SK-N-SH (cell line): ENCODE measurements around the gene SNX20. TPM values are rescaled to one million over a fixed set of nuclear protein-coding genes. Genes with fewer than 3 reads are reported as not detected.

Experiments
- CTCF ChIA-PET: fragments of 300-600, 350-600 bp; formaldehyde crosslinking; extraction: SDS; loops from one replicate; lab custom pipeline; 2021; lab: Yijun Ruan, JAX
- POLR2A ChIA-PET: fragments of 350-600 bp; sonication (Branson Sonifier 250); formaldehyde crosslinking; extraction: SDS; loops from one replicate; lab custom pipeline; 2020; ENCODE audit warnings: antibody characterized with exemption, inconsistent platforms; lab: Yijun Ruan, JAX
- DNase-seq: peaks from one replicate; pipeline ENCODE4 v3.0.0; 2012
- H2AFZ ChIP-seq: fragments of 200-600 bp; sonication (generic); 2 replicates; pipeline ENCODE4 v1.8.1; 2016; ENCODE audit warnings: antibody characterized with exemption, mild to moderate bottlenecking, low read depth
- H3F3A ChIP-seq: fragments of 200-600 bp; sonication (generic); replicated peaks from 2 replicates; pipeline ENCODE3; 2016; ENCODE audit warnings: antibody characterized with exemption, mild to moderate bottlenecking; ENCODE audit not compliant: insufficient read depth
- H3K27ac ChIP-seq, 2 experiments: fragments of 200-500 bp in 1 of 2; fragments of 200-600 bp in 1 of 2; sonication (Bioruptor generic) in 1 of 2; sonication (generic), shearing (Covaris generic) in 1 of 2; 2 replicates each; pipeline versions ENCODE4 v1.5.1 to v1.6.1; 2014 to 2016; ENCODE audit warnings: low read depth in 2 of 2, inconsistent platforms in 1 of 2, low read length in 1 of 2, mild to moderate bottlenecking in 1 of 2, mixed read lengths in 1 of 2
- H3K27me3 ChIP-seq: fragments of 200-600 bp; sonication (generic), shearing (Covaris generic); 2 replicates; pipeline ENCODE4 v1.6.1; 2016; ENCODE audit warnings: mixed run types; ENCODE audit not compliant: insufficient read depth
- H3K36me3 ChIP-seq, 2 experiments: fragments of 200-500 bp in 1 of 2; fragments of 200-600 bp in 1 of 2; sonication (Bioruptor generic) in 1 of 2; sonication (generic) in 1 of 2; replicated peaks in 1 of 2; 2 replicates each; pipeline versions ENCODE3 to v1.5.1; 2014 to 2016; ENCODE audit warnings: low read length in 1 of 2, mild to moderate bottlenecking in 1 of 2; ENCODE audit not compliant: insufficient read depth in 2 of 2, control insufficient read depth in 1 of 2
- H3K4me1 ChIP-seq, 2 experiments: fragments of 200-500 bp in 1 of 2; fragments of 200-600 bp in 1 of 2; sonication (Bioruptor generic) in 1 of 2; sonication (generic), shearing (Covaris generic) in 1 of 2; 2 replicates each; pipeline versions ENCODE4 v1.5.1 to v1.6.1; 2014 to 2016; ENCODE audit warnings: low read depth in 1 of 2, low read length in 1 of 2, mixed run types in 1 of 2; ENCODE audit not compliant: insufficient read depth in 2 of 2, control insufficient read depth in 1 of 2
- H3K4me2 ChIP-seq: fragments of 200-600 bp; sonication (generic), shearing (Covaris generic); 2 replicates; pipeline ENCODE4 v1.6.1; 2017; ENCODE audit warnings: mixed run types
- H3K4me3 ChIP-seq, 2 experiments: fragments of 200-500 bp in 1 of 2; fragments of 200-600 bp in 1 of 2; sonication (Bioruptor generic) in 1 of 2; sonication (generic), shearing (Covaris generic) in 1 of 2; 2 replicates each; pipeline versions ENCODE4 v1.5.1 to v1.8.1; 2014 to 2016; ENCODE audit warnings: low read depth in 2 of 2, inconsistent platforms in 1 of 2, low read length in 1 of 2, mild to moderate bottlenecking in 1 of 2, mixed read lengths in 1 of 2, moderate library complexity in 1 of 2
- H3K79me2 ChIP-seq: fragments of 200-600 bp; sonication (generic); 2 replicates; pipeline ENCODE4 v1.8.1; 2017; ENCODE audit warnings: mild to moderate bottlenecking; ENCODE audit not compliant: insufficient read depth
- H3K9ac ChIP-seq: fragments of 200-600 bp; sonication (generic); 2 replicates; pipeline ENCODE4 v1.6.1; 2017; ENCODE audit warnings: mixed run types
- H3K9me2 ChIP-seq: fragments of 200-600 bp; sonication (generic); 2 replicates; pipeline ENCODE4 v1.6.1; 2017; ENCODE audit warnings: mixed run types
- H3K9me3 ChIP-seq: fragments of 200-600 bp; sonication (generic); 2 replicates; pipeline ENCODE4 v1.6.1; 2017; ENCODE audit warnings: mixed run types, mild to moderate bottlenecking, moderate library complexity
- H4K20me1 ChIP-seq: fragments of 200-600 bp; sonication (generic); 2 replicates; pipeline ENCODE4 v1.6.1; 2017; ENCODE audit warnings: mild to moderate bottlenecking, mixed run types; ENCODE audit not compliant: insufficient read depth
- CHD2 ChIP-seq: fragments of 150-350 bp; IDR thresholded peaks from 2 replicates; pipeline ENCODE4 v1.6.1; 2018; ENCODE audit warnings: low read length; ENCODE audit not compliant: partially characterized antibody
- CTCF ChIP-seq: fragments of 200-600 bp; sonication (generic); IDR thresholded peaks from 2 replicates; pipeline ENCODE4 v1.6.1; 2017; ENCODE audit warnings: antibody characterized with exemption, mild to moderate bottlenecking, moderate library complexity
- ELF1 ChIP-seq: IDR thresholded peaks from 2 replicates; pipeline ENCODE4 v1.4.0; 2012
- EP300 ChIP-seq, 2 experiments: IDR thresholded peaks; 2 replicates each; pipeline versions ENCODE4 v1.4.0 to v1.6.1; 2012; ENCODE audit warnings: borderline replicate concordance in 1 of 2, low read depth in 1 of 2, low read length in 1 of 2
- EZH2phosphoT487 ChIP-seq: fragments of 200-600 bp; sonication (generic); IDR thresholded peaks from 2 replicates; pipeline ENCODE4 v1.6.1; 2017; ENCODE audit warnings: low read depth, mixed run types, mild to moderate bottlenecking, antibody characterized with exemption, moderate library complexity, borderline replicate concordance
- FOSL2 ChIP-seq: IDR thresholded peaks from 2 replicates; pipeline ENCODE4 v1.4.0; 2012; ENCODE audit warnings: low read depth, mild to moderate bottlenecking, moderate library complexity, borderline replicate concordance
- FOXJ3 ChIP-seq: sonication (generic); formaldehyde crosslinking; IDR thresholded peaks from 2 replicates; pipeline ENCODE4 v1.5.1; 2020; ENCODE audit warnings: mild to moderate bottlenecking, missing genetic modification reagents
- FOXM1 ChIP-seq: IDR thresholded peaks from 2 replicates; pipeline ENCODE4 v1.4.0; 2012; ENCODE audit warnings: low read depth, mild to moderate bottlenecking
- GABPA ChIP-seq: IDR thresholded peaks from 2 replicates; pipeline ENCODE4 v1.4.0; 2012; ENCODE audit warnings: low read depth, mild to moderate bottlenecking
- JUND ChIP-seq: IDR thresholded peaks from 2 replicates; pipeline ENCODE4 v1.4.0; 2012
- MAX ChIP-seq: IDR thresholded peaks from 2 replicates; pipeline ENCODE4 v1.4.0; 2012; ENCODE audit warnings: low read depth
- MEF2A ChIP-seq: IDR thresholded peaks from 2 replicates; pipeline ENCODE4 v1.4.0; 2012; ENCODE audit warnings: low read depth, borderline replicate concordance
- MXI1 ChIP-seq: IDR thresholded peaks from 2 replicates; pipeline ENCODE4 v1.6.1; 2012; ENCODE audit warnings: mild to moderate bottlenecking, low read depth, low read length, improper control_type of control experiment
- NFIC ChIP-seq: IDR thresholded peaks from 2 replicates; pipeline ENCODE4 v1.4.0; 2012; ENCODE audit warnings: borderline replicate concordance
- NRF1 ChIP-seq: IDR thresholded peaks from 2 replicates; pipeline ENCODE4 v1.6.1; 2012; ENCODE audit warnings: low read depth, mild to moderate bottlenecking, low read length
- PBX3 ChIP-seq: IDR thresholded peaks from 2 replicates; pipeline ENCODE4; 2012
- RAD21 ChIP-seq: IDR thresholded peaks from 2 replicates; pipeline ENCODE4 v1.6.1; 2012; ENCODE audit warnings: mild to moderate bottlenecking, low read length
- RCOR1 ChIP-seq: fragments of 150-350 bp; IDR thresholded peaks from 2 replicates; pipeline ENCODE4 v1.6.1; 2017; ENCODE audit warnings: antibody characterized with exemption, low read length
- RXRA ChIP-seq: IDR thresholded peaks from 2 replicates; pipeline ENCODE4 v1.4.0; 2012; ENCODE audit warnings: low read depth, mild to moderate bottlenecking, borderline replicate concordance
- SMC3 ChIP-seq: IDR thresholded peaks from 2 replicates; pipeline ENCODE4 v1.6.1; 2012; ENCODE audit warnings: low read depth, low read length, improper control_type of control experiment
- TAF1 ChIP-seq: IDR thresholded peaks from 2 replicates; pipeline ENCODE4 v1.6.1; 2012; ENCODE audit warnings: low read depth, mild to moderate bottlenecking, low read length, moderate library complexity, borderline replicate concordance
- TCF12 ChIP-seq: IDR thresholded peaks from 2 replicates; pipeline ENCODE4 v1.4.0; 2012
- TEAD4 ChIP-seq: IDR thresholded peaks from 2 replicates; pipeline ENCODE4 v1.4.0; 2012; ENCODE audit warnings: mild to moderate bottlenecking, borderline replicate concordance; ENCODE audit not compliant: insufficient read depth
- USF1 ChIP-seq: IDR thresholded peaks from 2 replicates; pipeline ENCODE4 v1.4.0; 2012; ENCODE audit warnings: low read depth, borderline replicate concordance
- YY1 ChIP-seq: IDR thresholded peaks from 2 replicates; pipeline ENCODE4 v1.4.0; 2012; ENCODE audit warnings: low read depth, mild to moderate bottlenecking
- WGBS: methylation state at CpG from one replicate; pipeline ENCODE4 v1.1.6; 2017; ENCODE audit warnings: low lambda C conversion rate; 5-methylcytosine and 5-hydroxymethylcytosine counted together
- polyA plus RNA-seq, 3 experiments: library from polyadenylated mRNA; depleted of rRNA; stranded (reverse); fragments of >200 nt; gene quantifications; 2 replicates each; pipeline ENCODE4 v1.2.3, GENCODE V29; 2012

Gene SNX20
- polyA plus RNA-seq, 1 of the 3 experiments (the other 2 are of a cell fraction): not detected

- Histone ChIP-seq H3K4me2 (no peak overlapping the region), H3K9me3 (no peaks in the 10 kb centered on the region), H3F3A (no peaks in the 10 kb centered on the region), H2AFZ (no peak overlapping the region), H3K4me1 (no peaks in the 10 kb centered on the region; a peak in 1 of 4 replicates)
- CTCF ChIA-PET: interaction anchor here (1.2 kb wide), 1 partner anchor 117 kb away, joined by 3 read pairs; no protein-coding TSS in a partner anchor
- TF ChIP-seq USF1: no peak
- no peak for TF ChIP-seq MAX
- no peak for TF ChIP-seq TAF1
- no peak for TF ChIP-seq NRF1
- TF ChIP-seq TEAD4: no peak
- no peak for TF ChIP-seq RAD21
- no peak for TF ChIP-seq NFIC
- no peak for TF ChIP-seq MXI1
- TF ChIP-seq ELF1: no peak
- no peak for TF ChIP-seq RCOR1
- no peak for TF ChIP-seq SMC3
- no peak for TF ChIP-seq JUND
- TF ChIP-seq GABPA: no peak
- no peak for TF ChIP-seq YY1
- no peak for TF ChIP-seq MEF2A
- TF ChIP-seq TCF12: no peak
- TF ChIP-seq FOSL2: no peak
- TF ChIP-seq FOXM1: no peak
- no peak for TF ChIP-seq PBX3
- no peak for TF ChIP-seq EP300 (IDR thresholded peaks at IDR 0.05; ENCODE audit: borderline replicate concordance in 1 of 2, low read depth in 1 of 2, low read length in 1 of 2)
- TF ChIP-seq, all 33 proteins: peak for 0
- DNase-seq: no peak
- Histone ChIP-seq H3K79me2 (no peaks in the 10 kb centered on the region), H3K9ac (no peak overlapping the region), H3K27me3 (no peaks in the 10 kb centered on the region; the same call in 1 of the 2 replicates), H3K36me3 (no peaks in the 10 kb centered on the region), H3K4me3 (no peak overlapping the region), H4K20me1 (no peaks in the 10 kb centered on the region), H3K27ac (no peak overlapping the region), H3K9me2 (no peaks in the 10 kb centered on the region)
- POLR2A ChIA-PET: no interaction called here
- 44% methylated on average over 3 of the region's 3 CpGs for WGBS
Observed at GRCh38 chr16:50688867-50689266, 7.8 kb upstream of the SNX20 start.

- no peak overlapping the region for H2AFZ ChIP-seq
- H3K4me3 ChIP-seq: no peak overlapping the region
- DNase-seq: no peak
- no peaks in the 10 kb centered on the region for H3K9me2 ChIP-seq
- no peaks in the 10 kb centered on the region for H4K20me1 ChIP-seq
- H3K9ac ChIP-seq: no peak overlapping the region
- no peak overlapping the region for H3K4me2 ChIP-seq
- no peaks in the 10 kb centered on the region for H3K9me3 ChIP-seq
- no peaks in the 10 kb centered on the region for H3K4me1 ChIP-seq
- POLR2A ChIA-PET: no interaction called here
- no peaks in the 10 kb centered on the region for H3K79me2 ChIP-seq
- no peak overlapping the region for H3K27ac ChIP-seq
- WGBS: 26% methylated on average over 4 of the region's 12 CpGs
- H3K27me3 ChIP-seq: no peaks in the 10 kb centered on the region; the same call in 1 of the 2 replicates
- no peaks in the 10 kb centered on the region for H3F3A ChIP-seq
- H3K36me3 ChIP-seq: no peaks in the 10 kb centered on the region
- CTCF ChIA-PET: interaction anchor here (1.0 to 1.3 kb wide), 2 partner anchors 21 to 23 kb away, joined by 4 to 6 read pairs; no protein-coding TSS in a partner anchor
- TF ChIP-seq MAX (no peak), CTCF (no peak), JUND (no peak), EZH2phosphoT487 (no peak), RCOR1 (no peak), TAF1 (no peak), GABPA (no peak), CHD2 (no peak), RXRA (no peak), FOXJ3 (CRISPR knock-in tag) (no peak), FOXM1 (no peak), SMC3 (no peak), USF1 (no peak), NRF1 (no peak)
Observed at GRCh38 chr16:50688083-50688482, 7.0 kb upstream of the SNX20 start.
